Karpas-422 (cell line): Measurements from ENCODE around the gene C6orf89. TPM values are rescaled to one million over a fixed set of nuclear protein-coding genes. Genes with fewer than 3 reads are reported as not detected.
"Not testable (repeated sequence)": the region's sequence is repeated elsewhere in the genome, so short reads cannot be mapped to it uniquely, and the experiment has no call there.

ENCODE experiments used
- DNase-seq: peaks from one replicate; pipeline ENCODE4 v3.0.0-alpha.2; 2015
- H2AFZ ChIP-seq: fragments of 200-600 bp; sonication (generic); 2 replicates; pipeline ENCODE4 v1.6.1; 2014; ENCODE audit warnings: antibody characterized with exemption, low read length, mixed read lengths
- H3K27ac ChIP-seq: fragments of 200-600 bp; sonication (generic); 2 replicates; pipeline ENCODE4 v1.5.1; 2014; ENCODE audit warnings: mild to moderate bottlenecking, low read length, moderate library complexity
- H3K27me3 ChIP-seq: fragments of 200-600 bp; sonication (generic); 2 replicates; pipeline ENCODE4 v1.6.1; 2014; ENCODE audit warnings: low read length, mixed read lengths
- H3K36me3 ChIP-seq: fragments of 200-600 bp; sonication (generic); 2 replicates; pipeline ENCODE4 v1.6.1; 2014; ENCODE audit warnings: low read length, mixed read lengths; ENCODE audit not compliant: insufficient read depth
- H3K4me1 ChIP-seq: fragments of 200-600 bp; sonication (generic); 2 replicates; pipeline ENCODE4 v1.6.1; 2014; ENCODE audit warnings: mild to moderate bottlenecking, low read length, mixed read lengths
- H3K4me2 ChIP-seq: fragments of 200-600 bp; sonication (generic); 2 replicates; pipeline ENCODE4 v1.6.1; 2014; ENCODE audit warnings: low read length, low read depth, mild to moderate bottlenecking; ENCODE audit not compliant: poor library complexity, severe bottlenecking
- H3K4me3 ChIP-seq: fragments of 200-600 bp; sonication (generic); 2 replicates; pipeline ENCODE4 v1.5.1; 2014; ENCODE audit warnings: mild to moderate bottlenecking, antibody characterized with exemption, low read length, mixed read lengths
- H3K79me2 ChIP-seq: fragments of 200-600 bp; sonication (generic); 2 replicates; pipeline ENCODE4 v1.6.1; 2014; ENCODE audit warnings: mild to moderate bottlenecking, low read length, mixed read lengths
- H3K9ac ChIP-seq: fragments of 200-600 bp; sonication (generic); 2 replicates; pipeline ENCODE4 v1.6.0; 2014; ENCODE audit warnings: low read length
- H3K9me2 ChIP-seq: fragments of 200-600 bp; sonication (generic), shearing (Covaris generic); replicated peaks from 2 replicates; pipeline ENCODE4 v1.6.0; 2014; ENCODE audit warnings: mild to moderate bottlenecking, low read length, moderate library complexity; ENCODE audit not compliant: insufficient read depth
- H3K9me3 ChIP-seq: fragments of 300-700, 200-600 bp; sonication (generic); 2 replicates; pipeline ENCODE4 v1.6.1; 2014; ENCODE audit warnings: low read length, mixed read lengths
- H4K20me1 ChIP-seq: fragments of 200-600 bp; sonication (generic); 2 replicates; pipeline ENCODE4 v1.6.1; 2014; ENCODE audit warnings: mild to moderate bottlenecking, antibody characterized with exemption, low read length, low read depth; ENCODE audit not compliant: insufficient read depth
- total RNA-seq: library from RNA; depleted of rRNA; stranded (reverse); fragments of >200 nt; shearing (Covaris generic); gene quantifications from 2 replicates; pipeline ENCODE4 v1.2.3, GENCODE V29; 2014; ENCODE audit warnings: low replicate concordance

Gene C6orf89
- total RNA-seq, 1 experiment from 2014 or later = 53.1 TPM

- H3K9ac ChIP-seq = peak overlapping the region; percentile 78
- peaks cover 57% of the 10 kb centered on the region for H3K79me2 ChIP-seq
- H3K9me2 ChIP-seq = no peaks in the 10 kb centered on the region
- H3K27me3 ChIP-seq = no peaks in the 10 kb centered on the region
- peak; percentile 72 for DNase-seq
- peaks cover 22% of the 10 kb centered on the region for H3K4me1 ChIP-seq
- no peak overlapping the region for H2AFZ ChIP-seq
- peak overlapping the region; percentile 98 for H3K4me2 ChIP-seq
- peak overlapping the region; percentile 86 for H3K27ac ChIP-seq
- H3K9me3 ChIP-seq = no peaks in the 10 kb centered on the region
- H3K36me3 ChIP-seq = no peaks in the 10 kb centered on the region; the same call in 1 of the 2 replicates
- H4K20me1 ChIP-seq = no peaks in the 10 kb centered on the region
- H3K4me3 ChIP-seq = peak overlapping the region; percentile 87
Observed at GRCh38 chr6:36886950-36887618, 1.3 kb downstream of the C6orf89 start.

GRCh38 chr6:36888115-36888643 is 2.4 kb downstream of the C6orf89 start:
- no peak for DNase-seq
- Histone ChIP-seq H3K79me2 (peaks cover 64% of the 10 kb centered on the region), H3K4me3 (peak overlapping the region; percentile 87; the same call in 1 of the 2 replicates), H3K27me3 (no peaks in the 10 kb centered on the region), H3K9ac (no peak overlapping the region), H3K9me2 (no peaks in the 10 kb centered on the region), H3K36me3 (peaks cover 2% of the 10 kb centered on the region; the same call in 1 of the 2 replicates), H4K20me1 (no peaks in the 10 kb centered on the region), H3K9me3 (no peaks in the 10 kb centered on the region), H3K4me1 (peaks cover 22% of the 10 kb centered on the region), H3K27ac (peak overlapping the region; percentile 86), H2AFZ (no peak overlapping the region), H3K4me2 (peak overlapping the region; percentile 98)

- H3K9me2 ChIP-seq = no peaks in the 10 kb centered on the region
- no peaks in the 10 kb centered on the region for H3K27me3 ChIP-seq
- peaks cover 22% of the 10 kb centered on the region for H3K4me1 ChIP-seq
- peaks cover 69% of the 10 kb centered on the region for H3K79me2 ChIP-seq
- H2AFZ ChIP-seq = no peak overlapping the region
- no peaks in the 10 kb centered on the region for H4K20me1 ChIP-seq
- peak overlapping the region; percentile 9 for H3K4me2 ChIP-seq
- no peaks in the 10 kb centered on the region for H3K9me3 ChIP-seq
- H3K4me3 ChIP-seq = no peak overlapping the region
- peaks cover 2% of the 10 kb centered on the region; the same call in 1 of the 2 replicates for H3K36me3 ChIP-seq
- no peak for DNase-seq
- H3K9ac ChIP-seq = no peak overlapping the region
- no peak overlapping the region for H3K27ac ChIP-seq
Observed at GRCh38 chr6:36888654-36889481, 3.1 kb downstream of the C6orf89 start.

GRCh38 chr6:36890112-36890663 is 4.4 kb downstream of the C6orf89 start:
- Histone ChIP-seq H3K9me2 (no peaks in the 10 kb centered on the region), H3K9ac (no peak overlapping the region), H3K4me3 (no peak overlapping the region), H2AFZ (no peak overlapping the region), H3K36me3 (peaks cover 12% of the 10 kb centered on the region; the same call in 1 of the 2 replicates), H3K27ac (no peak overlapping the region), H3K27me3 (no peaks in the 10 kb centered on the region), H3K4me1 (peaks cover 21% of the 10 kb centered on the region), H3K79me2 (peaks cover 77% of the 10 kb centered on the region), H3K4me2 (no peak overlapping the region), H3K9me3 (no peaks in the 10 kb centered on the region), H4K20me1 (no peaks in the 10 kb centered on the region)
- DNase-seq = no peak

GRCh38 chr6:36891153-36891552 is 5.4 kb downstream of the C6orf89 start:
- not testable (repeated sequence) for H3K4me2 ChIP-seq, H3K9me2 ChIP-seq, H3K27me3 ChIP-seq, DNase-seq, H3K4me3 ChIP-seq, H4K20me1 ChIP-seq, H3K9me3 ChIP-seq, H3K27ac ChIP-seq, H2AFZ ChIP-seq, H3K9ac ChIP-seq
- H3K79me2 ChIP-seq = peaks cover 81% of the 10 kb centered on the region
- peaks cover 17% of the 10 kb centered on the region for H3K4me1 ChIP-seq
- peaks cover 12% of the 10 kb centered on the region; the same call in 1 of the 2 replicates for H3K36me3 ChIP-seq

- Histone ChIP-seq H3K9me2 (no peaks in the 10 kb centered on the region), H3K9me3 (no peaks in the 10 kb centered on the region), H4K20me1 (no peaks in the 10 kb centered on the region), H3K4me2 (no peak overlapping the region), H3K27ac (no peak overlapping the region), H3K4me3 (no peak overlapping the region), H3K79me2 (peaks cover 64% of the 10 kb centered on the region), H3K4me1 (no peaks in the 10 kb centered on the region), H3K9ac (no peak overlapping the region), H2AFZ (no peak overlapping the region), H3K27me3 (no peaks in the 10 kb centered on the region), H3K36me3 (peaks cover 13% of the 10 kb centered on the region)
- no peak for DNase-seq
Observed at GRCh38 chr6:36893976-36894932, 8.5 kb downstream of the C6orf89 start.

GRCh38 chr6:36897609-36898008 is 11.9 kb downstream of the C6orf89 start:
- H4K20me1 ChIP-seq = no peaks in the 10 kb centered on the region

More at GRCh38 chr6:36897609-36898008, 11.9 kb downstream of the C6orf89 start:
- Histone ChIP-seq H3K4me3 (no peak overlapping the region), H3K36me3 (peaks cover 17% of the 10 kb centered on the region), H3K9ac (no peak overlapping the region), H2AFZ (no peak overlapping the region), H3K9me3 (no peaks in the 10 kb centered on the region), H3K4me1 (no peaks in the 10 kb centered on the region), H3K79me2 (peaks cover 37% of the 10 kb centered on the region), H3K27me3 (no peaks in the 10 kb centered on the region), H3K27ac (no peak overlapping the region), H3K4me2 (no peak overlapping the region), H3K9me2 (no peaks in the 10 kb centered on the region)
- DNase-seq = no peak
